ENCODE measurements around the gene ATR. TPM values are rescaled to one million over a fixed set of nuclear protein-coding genes. Genes with fewer than 3 reads are reported as not detected.
"Not testable (repeated sequence)": the region's sequence is repeated elsewhere in the genome, so short reads cannot be mapped to it uniquely, and the experiment has no call there.

ATR gene
- total RNA-seq, 1 donor, result 37.6 TPM

GRCh38 chr3:142604940-142605339 is 26.4 kb upstream of the ATR start:
- no peak for DNase-seq (ENCODE audit: low read depth)
- no peak overlapping the region for H3K4me3 ChIP-seq (ENCODE audit: low read depth, low read length)
- TF ChIP-seq, protein P1, sequence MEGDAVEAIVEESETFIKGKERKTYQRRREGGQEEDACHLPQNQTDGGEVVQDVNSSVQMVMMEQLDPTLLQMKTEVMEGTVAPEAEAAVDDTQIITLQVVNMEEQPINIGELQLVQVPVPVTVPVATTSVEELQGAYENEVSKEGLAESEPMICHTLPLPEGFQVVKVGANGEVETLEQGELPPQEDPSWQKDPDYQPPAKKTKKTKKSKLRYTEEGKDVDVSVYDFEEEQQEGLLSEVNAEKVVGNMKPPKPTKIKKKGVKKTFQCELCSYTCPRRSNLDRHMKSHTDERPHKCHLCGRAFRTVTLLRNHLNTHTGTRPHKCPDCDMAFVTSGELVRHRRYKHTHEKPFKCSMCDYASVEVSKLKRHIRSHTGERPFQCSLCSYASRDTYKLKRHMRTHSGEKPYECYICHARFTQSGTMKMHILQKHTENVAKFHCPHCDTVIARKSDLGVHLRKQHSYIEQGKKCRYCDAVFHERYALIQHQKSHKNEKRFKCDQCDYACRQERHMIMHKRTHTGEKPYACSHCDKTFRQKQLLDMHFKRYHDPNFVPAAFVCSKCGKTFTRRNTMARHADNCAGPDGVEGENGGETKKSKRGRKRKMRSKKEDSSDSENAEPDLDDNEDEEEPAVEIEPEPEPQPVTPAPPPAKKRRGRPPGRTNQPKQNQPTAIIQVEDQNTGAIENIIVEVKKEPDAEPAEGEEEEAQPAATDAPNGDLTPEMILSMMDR (IDR thresholded peaks at IDR 0.05; ENCODE audit: insufficient read depth, low read depth, low read length), result no peak

DNA sequence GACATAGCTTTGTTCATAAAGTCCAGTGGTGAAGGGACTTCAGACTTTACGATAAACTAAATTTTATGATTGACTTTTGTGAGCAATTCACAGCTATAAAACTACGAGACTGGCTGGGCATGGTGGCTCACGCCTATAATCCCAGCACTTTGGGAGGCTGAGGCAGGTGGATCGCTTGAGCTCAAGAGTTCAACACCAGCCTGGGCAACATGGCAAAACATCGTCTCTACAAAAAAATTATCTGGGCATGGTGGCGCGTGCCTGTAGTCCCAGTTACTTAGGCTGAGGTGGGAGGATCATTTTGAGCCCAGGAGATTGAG is 24.8 kb upstream of the ATR start:
- H3K4me3 ChIP-seq (ENCODE audit: low read depth, low read length); DNase-seq (ENCODE audit: low read depth): not testable (repeated sequence)

DNA sequence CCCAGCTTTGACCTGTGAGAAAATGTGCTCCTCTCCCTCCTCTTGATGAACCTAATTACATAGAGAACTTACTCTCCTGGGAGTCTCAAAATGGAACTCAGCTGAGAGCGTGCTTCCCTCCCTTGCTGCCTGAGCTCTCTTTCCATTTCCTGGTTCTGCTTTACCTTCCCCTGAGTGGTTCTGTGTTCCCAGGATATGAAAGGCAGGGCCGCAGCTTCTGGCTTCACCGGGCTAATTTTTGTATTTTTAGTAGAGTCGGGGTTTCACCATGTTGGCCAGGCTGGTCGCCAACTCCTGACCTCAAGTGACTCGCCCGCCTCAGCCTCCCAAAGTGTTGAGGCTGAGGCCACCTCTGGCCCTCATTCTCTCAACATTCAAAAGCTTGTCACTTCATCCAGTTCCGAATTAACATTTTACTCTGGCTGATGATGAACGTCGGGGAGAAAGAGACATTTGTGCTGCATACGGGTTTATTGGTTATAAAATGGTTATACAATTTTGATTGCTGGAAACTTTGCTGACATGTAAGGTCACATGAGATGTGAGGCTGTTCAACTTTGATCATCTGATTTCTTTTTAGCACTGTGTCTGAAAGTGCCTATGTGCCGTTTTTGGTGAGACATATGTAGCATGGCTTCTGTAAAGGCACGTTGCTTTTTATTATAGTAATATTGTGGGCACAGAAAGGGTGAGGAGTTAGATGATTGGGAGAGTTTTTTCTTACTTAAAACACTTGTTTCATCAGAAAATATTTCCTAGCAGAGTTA is 24.3 kb upstream of the ATR start:
- TF ChIP-seq, protein P1 (IDR thresholded peaks at IDR 0.05; ENCODE audit: insufficient read depth, low read depth, low read length), result no peak
- H3K4me3 ChIP-seq (ENCODE audit: low read depth, low read length), result no peak overlapping the region
- DNase-seq (ENCODE audit: low read depth), result no peak

DNA sequence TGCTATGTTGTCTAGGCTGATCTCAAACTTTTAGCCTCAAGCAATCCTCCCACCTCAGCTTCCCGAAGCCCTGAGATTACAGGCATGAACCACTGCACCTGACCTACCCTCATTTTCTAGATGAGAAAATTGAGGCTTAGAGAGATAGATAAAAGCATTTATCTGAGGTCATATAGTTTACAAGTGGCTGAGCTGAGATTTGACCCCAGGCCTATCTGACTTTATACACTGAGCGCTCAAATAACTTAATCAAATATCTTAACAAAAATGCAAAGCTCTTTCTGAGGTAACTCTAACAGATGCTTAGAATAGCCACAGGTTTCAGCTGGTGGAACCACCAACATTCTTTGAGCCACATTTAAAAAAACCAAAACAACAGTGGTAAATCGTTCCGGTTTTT is 23.2 kb upstream of the ATR start:
- DNase-seq (ENCODE audit: low read depth), result no peak
- TF ChIP-seq, protein P1 (IDR thresholded peaks at IDR 0.05; ENCODE audit: insufficient read depth, low read depth, low read length), result no peak
- no peak overlapping the region for H3K4me3 ChIP-seq (ENCODE audit: low read depth, low read length)

GRCh38 chr3:142597906-142598305 is 19.4 kb upstream of the ATR start:
- DNase-seq (ENCODE audit: low read depth), result no peak
- H3K4me3 ChIP-seq (ENCODE audit: low read depth, low read length), result no peak overlapping the region
- TF ChIP-seq, protein P1 (IDR thresholded peaks at IDR 0.05; ENCODE audit: insufficient read depth, low read depth, low read length), result no peak

DNA sequence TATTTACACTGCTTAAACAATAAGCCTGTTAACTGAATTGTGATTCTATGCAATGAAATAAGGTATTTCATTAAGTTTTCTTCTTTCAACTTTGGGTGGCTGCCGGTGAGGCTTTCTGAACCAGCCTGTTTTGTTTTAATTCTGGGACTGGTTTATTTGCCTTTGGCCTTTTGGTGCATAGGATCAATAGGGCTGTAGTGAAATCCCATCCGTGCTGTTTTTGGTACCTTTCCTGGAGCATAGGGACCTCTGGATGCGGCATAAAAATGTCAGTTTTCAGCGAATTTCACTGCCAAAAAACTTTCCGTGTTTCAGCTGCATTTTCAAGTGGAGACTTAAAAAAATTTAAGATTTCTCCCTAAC is 18.2 kb upstream of the ATR start:
- TF ChIP-seq, protein P1 (IDR thresholded peaks at IDR 0.05; ENCODE audit: insufficient read depth, low read depth, low read length), result no peak
- DNase-seq (ENCODE audit: low read depth), result no peak
- H3K4me3 ChIP-seq (ENCODE audit: low read depth, low read length), result peak overlapping the region; percentile 78

DNA sequence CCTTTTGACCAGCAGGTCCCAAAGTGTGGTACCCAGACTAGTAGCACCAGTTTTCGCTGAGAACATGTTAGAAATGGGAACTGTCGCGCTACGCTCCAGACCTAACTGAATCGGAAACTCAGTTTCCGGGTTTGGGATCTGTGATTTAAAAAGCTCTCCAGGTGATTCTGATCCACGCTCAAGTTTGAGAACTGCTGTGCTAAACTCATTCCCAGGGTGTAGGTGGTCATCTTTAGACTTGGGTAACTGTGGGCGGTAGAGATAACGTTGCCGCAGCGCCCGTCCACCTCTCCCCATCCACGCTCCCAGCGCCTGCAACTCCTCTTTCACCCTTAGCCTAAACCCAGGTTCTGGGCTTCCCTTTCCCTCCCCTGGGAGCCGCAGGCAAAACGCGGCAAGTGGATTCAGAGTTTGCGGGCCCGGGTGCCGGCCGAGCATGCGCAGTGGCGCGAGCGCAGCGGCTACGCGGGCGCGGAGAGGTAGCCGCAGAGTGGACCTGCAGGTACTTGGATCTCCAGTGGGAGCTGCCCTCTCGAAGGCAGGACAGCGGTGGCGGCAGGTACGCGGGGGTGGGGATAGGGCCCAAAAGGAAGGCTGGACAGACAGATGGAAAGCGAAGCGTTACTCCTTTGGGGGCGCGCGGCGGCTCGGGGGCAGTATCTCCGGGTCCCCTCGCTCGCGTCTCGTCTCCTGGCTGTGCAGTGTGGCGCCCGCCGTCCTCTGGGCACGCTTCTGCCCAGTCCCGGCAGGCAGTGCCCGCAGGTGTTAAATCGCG is 17.6 kb upstream of the ATR start, which contains the start of gene PLS1:
Gene PLS1 (plus strand): TSS at position 443 of the 775 bp plus-strand sequence. CDS start 67,845 bp downstream, outside the sequence.
- peak; percentile 83 for DNase-seq (ENCODE audit: low read depth)

More for the DNA sequence above, 17.6 kb upstream of the ATR start, which contains the start of gene PLS1:
- peak within 1 kb of the TSS; percentile 78 for H3K4me3 ChIP-seq (ENCODE audit: low read depth, low read length)
- TF ChIP-seq, protein P1 (IDR thresholded peaks at IDR 0.05; ENCODE audit: insufficient read depth, low read depth, low read length), result no peak

Measured in fibroblast of villous mesenchyme (primary cell).